GM23338 (cell line): Measurements from ENCODE around the gene CHPF. TPM values are rescaled to one million over a fixed set of nuclear protein-coding genes. Genes with fewer than 3 reads are reported as not detected.

Experiments used
- ATAC-seq: fragments of 200-7000 bp; cut with Tn5 transposase; 3 replicates; pipeline ENCODE4 v1.9.1; 2020
- DNase-seq: peaks from one replicate; pipeline ENCODE4 v3.0.0-alpha.2; 2015; ENCODE audit warnings: low spot score
- H2AFZ ChIP-seq: fragments of 200-600 bp; sonication (generic); 2 replicates; pipeline ENCODE4 v1.8.0; 2016; ENCODE audit warnings: antibody characterized with exemption, mild to moderate bottlenecking, moderate library complexity
- H3F3A ChIP-seq: fragments of 200-600 bp; sonication (generic); replicated peaks from 2 replicates; pipeline ENCODE4 v1.8.0; 2017; ENCODE audit warnings: antibody characterized with exemption, mixed run types, low read depth
- H3K27ac ChIP-seq: fragments of 200-600 bp; sonication (generic); 2 replicates; pipeline ENCODE4 v1.6.1; 2016; ENCODE audit warnings: low read depth
- H3K27me3 ChIP-seq: fragments of 200-600 bp; sonication (generic); 2 replicates; pipeline ENCODE4 v1.8.0; 2016; ENCODE audit warnings: mild to moderate bottlenecking, mixed run types, moderate library complexity; ENCODE audit not compliant: insufficient read depth
- H3K36me3 ChIP-seq: fragments of 200-600 bp; sonication (generic); 2 replicates; pipeline ENCODE4 v1.8.0; 2016; ENCODE audit warnings: mild to moderate bottlenecking; ENCODE audit not compliant: insufficient read depth
- H3K4me1 ChIP-seq: fragments of 200-600 bp; sonication (generic); 2 replicates; pipeline ENCODE4 v1.8.0; 2016; ENCODE audit warnings: mild to moderate bottlenecking, moderate library complexity; ENCODE audit not compliant: insufficient read depth
- H3K4me2 ChIP-seq: fragments of 200-600 bp; sonication (generic); 2 replicates; pipeline ENCODE4 v1.7.1; 2017; ENCODE audit warnings: mixed run types
- H3K4me3 ChIP-seq: fragments of 200-600 bp; sonication (generic); 2 replicates; pipeline ENCODE4 v1.6.1; 2016; ENCODE audit warnings: mixed run types
- H3K79me2 ChIP-seq: fragments of 200-600 bp; sonication (generic); replicated peaks from 2 replicates; pipeline ENCODE4 v1.8.0; 2017; ENCODE audit warnings: mild to moderate bottlenecking; ENCODE audit not compliant: insufficient read depth
- H3K9me2 ChIP-seq: fragments of 200-600 bp; sonication (generic); 2 replicates; pipeline ENCODE4 v1.8.0; 2017; ENCODE audit not compliant: insufficient read depth
- H4K20me1 ChIP-seq: fragments of 200-600 bp; sonication (generic); replicated peaks from 2 replicates; pipeline ENCODE4 v1.8.0; 2017; ENCODE audit warnings: mild to moderate bottlenecking; ENCODE audit not compliant: insufficient read depth
- H3K27ac Mint-ChIP-seq: 2 replicates; pipeline ENCODE4 v1.8.0; 2020; ENCODE audit warnings: inconsistent platforms, mild to moderate bottlenecking, moderate library complexity, mixed read lengths
- H3K27me3 Mint-ChIP-seq: 3 replicates; pipeline ENCODE4 v1.8.0; 2022; ENCODE audit warnings: low read depth, mild to moderate bottlenecking, moderate library complexity, mixed read lengths, inconsistent platforms; ENCODE audit not compliant: insufficient read depth, poor library complexity
- H3K36me3 Mint-ChIP-seq: 3 replicates; pipeline ENCODE4 v1.8.0; 2021; ENCODE audit warnings: low read depth, mild to moderate bottlenecking, inconsistent platforms, moderate library complexity, mixed read lengths
- H3K4me1 Mint-ChIP-seq: 3 replicates; pipeline ENCODE4 v1.8.0; 2020; ENCODE audit warnings: mild to moderate bottlenecking, inconsistent platforms, mixed read lengths
- H3K4me3 Mint-ChIP-seq: 3 replicates; pipeline ENCODE4 v1.8.0; 2021; ENCODE audit warnings: moderate library complexity, mild to moderate bottlenecking, inconsistent platforms, mixed read lengths
- H3K9me3 Mint-ChIP-seq: 3 replicates; pipeline ENCODE4 v1.8.0; 2020; ENCODE audit warnings: moderate library complexity, mild to moderate bottlenecking, inconsistent platforms, mixed read lengths
- CREB1 ChIP-seq: fragments of 250-450 bp; sonication (Bioruptor Pico); IDR thresholded peaks from 2 replicates; pipeline ENCODE4 v1.5.0; 2020; ENCODE audit warnings: low read depth, mild to moderate bottlenecking, moderate library complexity
- EZH2 ChIP-seq: fragments of 200-600 bp; sonication (generic); IDR thresholded peaks from one replicate; pipeline ENCODE4 v1.8.0; 2017; ENCODE audit warnings: antibody characterized with exemption, mild to moderate bottlenecking, low read depth; ENCODE audit not compliant: unreplicated experiment
- EZH2phosphoT487 ChIP-seq: fragments of 200-600 bp; sonication (generic); IDR thresholded peaks from one replicate; pipeline ENCODE4 v1.8.1; 2018; ENCODE audit warnings: antibody characterized with exemption; ENCODE audit not compliant: unreplicated experiment
- JUNB ChIP-seq: IDR thresholded peaks from one replicate; pipeline ENCODE4 v1.6.1; 2016; ENCODE audit warnings: antibody characterized with exemption; ENCODE audit not compliant: unreplicated experiment
- NANOG ChIP-seq: IDR thresholded peaks from 2 replicates; pipeline ENCODE4 v1.6.1; 2016; ENCODE audit warnings: antibody characterized with exemption, borderline replicate concordance
- POLR2AphosphoS5 ChIP-seq: IDR thresholded peaks from 2 replicates; pipeline ENCODE4 v1.6.1; 2016; ENCODE audit warnings: antibody characterized with exemption, low read depth
- STAT1 ChIP-seq: IDR thresholded peaks from one replicate; pipeline ENCODE4 v1.6.1; 2016; ENCODE audit warnings: antibody characterized with exemption; ENCODE audit not compliant: unreplicated experiment
- ZNF114 ChIP-seq: fragments of 250-450 bp; sonication (Bioruptor Pico); IDR thresholded peaks from 2 replicates; pipeline ENCODE4 v1.5.0; 2020; ENCODE audit warnings: mild to moderate bottlenecking, moderate library complexity
- ZNF331 ChIP-seq: fragments of 250-450 bp; sonication (Bioruptor Pico); IDR thresholded peaks from 2 replicates; pipeline ENCODE4 v1.5.0; 2020; ENCODE audit warnings: low read depth, mild to moderate bottlenecking, moderate library complexity
- polyA plus RNA-seq: library from polyadenylated mRNA; unstranded; fragments of >200 nt; fragmentation: Nextera tagmentation; extraction: Ambion mirVana; gene quantifications from 2 replicates; pipeline ENCODE4 v1.2.1, GENCODE V29; 2016
- total RNA-seq: library from RNA; depleted of rRNA; stranded (reverse); fragments of >200 nt; shearing (Covaris generic); gene quantifications from 2 replicates; pipeline ENCODE4 v1.2.3, GENCODE V29; 2014
- TF ChIP-seq, protein P1 (sequence below): IDR thresholded peaks from one replicate; pipeline ENCODE4 v1.6.1; 2018; ENCODE audit warnings: antibody characterized with exemption; ENCODE audit not compliant: unreplicated experiment
- TF ChIP-seq, protein P2 (sequence below): IDR thresholded peaks from 2 replicates; pipeline ENCODE4 v1.6.1; 2016; ENCODE audit warnings: antibody characterized with exemption
- TF ChIP-seq, protein P3 (sequence below), 2 experiments: fragments of 200-600 bp in 1 of 2; sonication (generic) in 1 of 2; conservative IDR thresholded peaks; 2 replicates each; pipeline versions ENCODE4 v1.5.1 to v1.6.1; 2016 to 2017; ENCODE audit warnings: antibody characterized with exemption in 2 of 2, low read depth in 2 of 2, mild to moderate bottlenecking in 2 of 2, moderate library complexity in 1 of 2

CHPF gene
- total and polyA plus RNA-seq, 2 experiments from 2014 or later, result 36.5 to 252 TPM

DNA sequence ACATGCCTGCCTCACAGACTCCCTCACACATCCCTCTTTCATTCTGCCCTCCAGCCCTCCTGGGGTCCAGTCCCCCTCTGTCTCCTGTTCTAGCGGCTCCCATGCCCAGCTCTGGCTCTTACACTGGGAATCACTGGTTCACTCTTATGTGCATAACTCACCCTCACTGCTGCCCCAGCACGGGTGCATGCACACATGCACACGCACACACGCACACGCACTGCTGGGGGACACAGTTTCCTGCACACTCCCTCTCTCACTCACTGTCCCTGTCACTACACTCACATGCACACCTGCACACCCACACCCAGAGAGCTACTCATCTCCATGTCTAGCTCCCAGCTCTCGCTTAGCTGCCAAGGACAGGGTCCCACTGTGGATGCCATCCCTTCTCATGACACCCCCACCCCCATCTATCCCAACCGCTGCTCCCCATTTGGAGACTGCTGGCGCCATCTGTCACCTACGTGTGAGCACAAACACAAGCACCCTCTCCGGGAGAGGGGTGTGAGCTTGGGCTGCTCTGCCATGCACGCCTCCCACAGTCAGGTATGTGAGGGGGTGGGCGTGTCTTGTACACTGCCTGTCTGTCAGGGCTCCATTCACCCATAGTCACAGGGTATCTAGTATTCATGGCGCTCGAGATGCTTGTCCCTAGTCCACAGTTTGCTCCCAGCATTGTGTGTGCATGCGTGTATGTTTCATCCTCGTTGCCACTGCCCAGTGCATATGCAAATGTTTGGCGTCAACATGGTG, 27.6 kb downstream of the CHPF start (continued):
- TF ChIP-seq EZH2, result no peak
- no peak for TF ChIP-seq NANOG

DNA sequence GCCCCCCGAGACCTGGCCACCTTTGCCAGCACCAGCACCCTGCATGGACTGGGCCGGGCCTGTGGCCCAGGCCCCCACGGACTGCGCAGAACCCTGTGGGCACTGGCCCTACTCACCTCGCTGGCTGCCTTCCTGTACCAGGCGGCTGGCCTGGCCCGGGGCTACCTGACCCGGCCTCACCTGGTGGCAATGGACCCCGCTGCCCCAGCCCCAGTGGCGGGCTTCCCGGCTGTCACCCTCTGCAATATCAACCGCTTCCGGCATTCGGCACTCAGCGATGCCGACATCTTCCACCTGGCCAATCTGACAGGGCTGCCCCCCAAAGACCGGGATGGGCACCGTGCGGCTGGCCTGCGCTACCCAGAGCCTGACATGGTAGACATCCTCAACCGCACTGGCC, 28.8 kb downstream of the CHPF start:
- Mint-ChIP-seq H3K36me3 (no peaks in the 10 kb centered on the region), H3K27me3 (peaks cover 69% of the 10 kb centered on the region), H3K9me3 (no peaks in the 10 kb centered on the region), H3K27ac (no peak overlapping the region), H3K4me3 (no peak overlapping the region), H3K4me1 (peaks cover 76% of the 10 kb centered on the region)
- Histone ChIP-seq H4K20me1 (no peaks in the 10 kb centered on the region), H3K27me3 (peaks cover 85% of the 10 kb centered on the region), H3K79me2 (no peaks in the 10 kb centered on the region), H3K4me2 (no peak overlapping the region), H2AFZ (no peak overlapping the region), H3K4me3 (no peak overlapping the region), H3F3A (0 out of 2 replicates have a peak, but pooled peaks cover 4% of the 10 kb centered on the region), H3K36me3 (no peaks in the 10 kb centered on the region), H3K27ac (no peak overlapping the region), H3K9me2 (no peaks in the 10 kb centered on the region), H3K4me1 (peaks cover 47% of the 10 kb centered on the region)
- ATAC-seq, result no peak
- TF ChIP-seq NANOG (no peak), JUNB (no peak), EZH2 (no peak), ZNF114 (no peak), CREB1 (CRISPR knock-in tag) (no peak), STAT1 (no peak), ZNF331 (no peak), EZH2phosphoT487 (no peak), POLR2AphosphoS5 (no peak)
- TF ChIP-seq, protein P1, sequence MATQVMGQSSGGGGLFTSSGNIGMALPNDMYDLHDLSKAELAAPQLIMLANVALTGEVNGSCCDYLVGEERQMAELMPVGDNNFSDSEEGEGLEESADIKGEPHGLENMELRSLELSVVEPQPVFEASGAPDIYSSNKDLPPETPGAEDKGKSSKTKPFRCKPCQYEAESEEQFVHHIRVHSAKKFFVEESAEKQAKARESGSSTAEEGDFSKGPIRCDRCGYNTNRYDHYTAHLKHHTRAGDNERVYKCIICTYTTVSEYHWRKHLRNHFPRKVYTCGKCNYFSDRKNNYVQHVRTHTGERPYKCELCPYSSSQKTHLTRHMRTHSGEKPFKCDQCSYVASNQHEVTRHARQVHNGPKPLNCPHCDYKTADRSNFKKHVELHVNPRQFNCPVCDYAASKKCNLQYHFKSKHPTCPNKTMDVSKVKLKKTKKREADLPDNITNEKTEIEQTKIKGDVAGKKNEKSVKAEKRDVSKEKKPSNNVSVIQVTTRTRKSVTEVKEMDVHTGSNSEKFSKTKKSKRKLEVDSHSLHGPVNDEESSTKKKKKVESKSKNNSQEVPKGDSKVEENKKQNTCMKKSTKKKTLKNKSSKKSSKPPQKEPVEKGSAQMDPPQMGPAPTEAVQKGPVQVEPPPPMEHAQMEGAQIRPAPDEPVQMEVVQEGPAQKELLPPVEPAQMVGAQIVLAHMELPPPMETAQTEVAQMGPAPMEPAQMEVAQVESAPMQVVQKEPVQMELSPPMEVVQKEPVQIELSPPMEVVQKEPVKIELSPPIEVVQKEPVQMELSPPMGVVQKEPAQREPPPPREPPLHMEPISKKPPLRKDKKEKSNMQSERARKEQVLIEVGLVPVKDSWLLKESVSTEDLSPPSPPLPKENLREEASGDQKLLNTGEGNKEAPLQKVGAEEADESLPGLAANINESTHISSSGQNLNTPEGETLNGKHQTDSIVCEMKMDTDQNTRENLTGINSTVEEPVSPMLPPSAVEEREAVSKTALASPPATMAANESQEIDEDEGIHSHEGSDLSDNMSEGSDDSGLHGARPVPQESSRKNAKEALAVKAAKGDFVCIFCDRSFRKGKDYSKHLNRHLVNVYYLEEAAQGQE, result no peak
- TF ChIP-seq, protein P2, sequence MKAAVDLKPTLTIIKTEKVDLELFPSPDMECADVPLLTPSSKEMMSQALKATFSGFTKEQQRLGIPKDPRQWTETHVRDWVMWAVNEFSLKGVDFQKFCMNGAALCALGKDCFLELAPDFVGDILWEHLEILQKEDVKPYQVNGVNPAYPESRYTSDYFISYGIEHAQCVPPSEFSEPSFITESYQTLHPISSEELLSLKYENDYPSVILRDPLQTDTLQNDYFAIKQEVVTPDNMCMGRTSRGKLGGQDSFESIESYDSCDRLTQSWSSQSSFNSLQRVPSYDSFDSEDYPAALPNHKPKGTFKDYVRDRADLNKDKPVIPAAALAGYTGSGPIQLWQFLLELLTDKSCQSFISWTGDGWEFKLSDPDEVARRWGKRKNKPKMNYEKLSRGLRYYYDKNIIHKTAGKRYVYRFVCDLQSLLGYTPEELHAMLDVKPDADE, result no peak
- TF ChIP-seq, protein P3, sequence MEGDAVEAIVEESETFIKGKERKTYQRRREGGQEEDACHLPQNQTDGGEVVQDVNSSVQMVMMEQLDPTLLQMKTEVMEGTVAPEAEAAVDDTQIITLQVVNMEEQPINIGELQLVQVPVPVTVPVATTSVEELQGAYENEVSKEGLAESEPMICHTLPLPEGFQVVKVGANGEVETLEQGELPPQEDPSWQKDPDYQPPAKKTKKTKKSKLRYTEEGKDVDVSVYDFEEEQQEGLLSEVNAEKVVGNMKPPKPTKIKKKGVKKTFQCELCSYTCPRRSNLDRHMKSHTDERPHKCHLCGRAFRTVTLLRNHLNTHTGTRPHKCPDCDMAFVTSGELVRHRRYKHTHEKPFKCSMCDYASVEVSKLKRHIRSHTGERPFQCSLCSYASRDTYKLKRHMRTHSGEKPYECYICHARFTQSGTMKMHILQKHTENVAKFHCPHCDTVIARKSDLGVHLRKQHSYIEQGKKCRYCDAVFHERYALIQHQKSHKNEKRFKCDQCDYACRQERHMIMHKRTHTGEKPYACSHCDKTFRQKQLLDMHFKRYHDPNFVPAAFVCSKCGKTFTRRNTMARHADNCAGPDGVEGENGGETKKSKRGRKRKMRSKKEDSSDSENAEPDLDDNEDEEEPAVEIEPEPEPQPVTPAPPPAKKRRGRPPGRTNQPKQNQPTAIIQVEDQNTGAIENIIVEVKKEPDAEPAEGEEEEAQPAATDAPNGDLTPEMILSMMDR (conservative IDR thresholded peaks at IDR 0.05; ENCODE audit: low read depth in 2 of 2), result no peak
- no peak for DNase-seq
